ENCODE results near the gene DCST1. TPM values are rescaled to one million over a fixed set of nuclear protein-coding genes. Genes with fewer than 3 reads are reported as not detected.

The DCST1 gene
- total and polyA plus RNA-seq, 2 of the 8 experiments (the other 6 are each of a cell fraction or from before 2014, with no cell fraction given): not detected

- ChIA-PET CTCF (ENCODE audit: partially characterized antibody) (interaction anchor here (0.6 to 32.4 kb wide), 4 partner anchors 22 to 52 kb away, joined by 3 to 907 read pairs (median 178); partner anchors contain the start of genes ADAM15, EFNA3 and EFNA4), POLR2A (ENCODE audit: partially characterized antibody) (interaction anchor here (0.8 to 8.8 kb wide), 2 partner anchors 14 to 17 kb away, joined by 3 to 60 read pairs; partner anchors contain the start of gene ADAM15)
- peaks cover 0 to 2% (median 0%) of the 10 kb centered on the region in 4 experiments; a peak in 2 of 7 replicates for H3K27me3 ChIP-seq (replicated peaks in 1 of 4; ENCODE audit: control insufficient read depth in 3 of 4, extremely low read depth in 1 of 4, insufficient read depth in 3 of 4, low read length in 3 of 4)
- H2BK20ac ChIP-seq (ENCODE audit: low read length): no peak overlapping the region
- no peak overlapping the region for H2BK120ac ChIP-seq (replicated peaks; ENCODE audit: low read depth, low read length)
- no peak overlapping the region for H3K4me3 ChIP-seq (ENCODE audit: extremely low read depth in 1 of 4, insufficient read depth in 2 of 4, low read depth in 3 of 4, low read length in 4 of 4)
- H3K4me1 ChIP-seq (replicated peaks in 1 of 4; ENCODE audit: control insufficient read depth in 3 of 4, insufficient read depth in 4 of 4, low read length in 3 of 4): no peaks in the 10 kb centered on the region
- H3K23ac ChIP-seq (ENCODE audit: insufficient read length): no peak overlapping the region
- no peak for FAIRE-seq
- no peak overlapping the region for H2BK15ac ChIP-seq (ENCODE audit: low read length)
- no peak overlapping the region for H3K4me2 ChIP-seq (ENCODE audit: insufficient read depth in 1 of 2, low read depth in 2 of 2, low read length in 2 of 2)
- no peak overlapping the region for H3K14ac ChIP-seq (ENCODE audit: insufficient read length)
- H4K20me1 ChIP-seq (replicated peaks in 1 of 2; ENCODE audit: control insufficient read depth in 1 of 2, insufficient read depth in 2 of 2, low read length in 2 of 2): no peaks in the 10 kb centered on the region
- H2BK5ac ChIP-seq (ENCODE audit: low read depth, low read length): no peak overlapping the region
- no peak overlapping the region for H3K18ac ChIP-seq (ENCODE audit: extremely low read depth, low read length)
- no peaks in the 10 kb centered on the region for H3K23me2 ChIP-seq (ENCODE audit: low read depth, low read length)
- H2AFZ ChIP-seq (ENCODE audit: low read length): no peak overlapping the region
- no peak overlapping the region for H3K4ac ChIP-seq (replicated peaks; ENCODE audit: insufficient read length, low read depth, low read length)
- H3K79me1 ChIP-seq (ENCODE audit: low read depth, low read length): no peaks in the 10 kb centered on the region
- no peak overlapping the region for H2AK5ac ChIP-seq (ENCODE audit: low read depth, low read length)
- H3K9ac ChIP-seq (replicated peaks in 1 of 4; ENCODE audit: extremely low read depth in 1 of 4, low read depth in 3 of 4, low read length in 3 of 4): no peak overlapping the region
- no peak overlapping the region for H4K5ac ChIP-seq (ENCODE audit: insufficient read length, low read depth, low read length)
- no peak overlapping the region for H3K56ac ChIP-seq (replicated peaks; ENCODE audit: insufficient read length, low read depth, low read length)
- H3K27ac ChIP-seq (ENCODE audit: low read depth, low read length): no peak overlapping the region
- no peak for DNase-seq (ENCODE audit: low read depth in 1 of 2, low spot score in 2 of 2)
- H3K79me2 ChIP-seq (ENCODE audit: control insufficient read depth in 1 of 2, insufficient read depth in 2 of 2, low read length in 2 of 2): no peaks in the 10 kb centered on the region
- 89% methylated on average over 3 of the region's 3 CpGs; no CpG with 5 or more reads in 1 of the 2 experiments for WGBS, 2 experiments (ENCODE audit: extremely low coverage in 1 of 2, insufficient coverage in 1 of 2, insufficient read length in 1 of 2, insufficient replicate concordance in 2 of 2, low coverage in 1 of 2, low lambda C conversion rate in 2 of 2, missing lambda C conversion rate in 1 of 2)
- no peak overlapping the region for H2BK12ac ChIP-seq (ENCODE audit: low read depth, low read length)
- H4K91ac ChIP-seq (replicated peaks; ENCODE audit: insufficient read length, low read length): no peak overlapping the region
- no peaks in the 10 kb centered on the region for H3K9me3 ChIP-seq (ENCODE audit: insufficient read depth in 2 of 2, low read depth in 1 of 2, low read length in 1 of 2)
- no peaks in the 10 kb centered on the region for H3K36me3 ChIP-seq (ENCODE audit: control insufficient read depth in 2 of 4, insufficient read depth in 4 of 4, low read length in 3 of 4)
- H4K8ac ChIP-seq (ENCODE audit: extremely low read depth, insufficient read depth, low read length): no peak overlapping the region
- TF ChIP-seq SUZ12 (IDR thresholded peaks at IDR 0.05; ENCODE audit: low read length): no peak
- TF ChIP-seq TCF12 (IDR thresholded peaks at IDR 0.05; ENCODE audit: low read depth, low read length): no peak
- no peak for TF ChIP-seq CBX5 (IDR thresholded peaks at IDR 0.05; ENCODE audit: low read depth, low read length)
- TF ChIP-seq CREB1 (IDR thresholded peaks at IDR 0.05): no peak
- no peak for TF ChIP-seq TBP (IDR thresholded peaks at IDR 0.05; ENCODE audit: low read depth, low read length)
- TF ChIP-seq RNF2 (IDR thresholded peaks at IDR 0.05; ENCODE audit: borderline replicate concordance, low read depth, low read length, missing control alignments, poor library complexity, severe bottlenecking): no peak
- no peak for TF ChIP-seq RXRA (IDR thresholded peaks at IDR 0.05; ENCODE audit: insufficient read depth, low read depth, low read length)
- TF ChIP-seq KDM4A (IDR thresholded peaks at IDR 0.05; ENCODE audit: low read depth, low read length, severe bottlenecking): no peak
- no peak for TF ChIP-seq PHF8 (conservative IDR thresholded peaks at IDR 0.05; ENCODE audit: low read depth, low read length)
- TF ChIP-seq ZNF274 (IDR thresholded peaks at IDR 0.05; ENCODE audit: borderline replicate concordance, extremely low read depth, low read length): no peak
- TF ChIP-seq SP2 (IDR thresholded peaks at IDR 0.05; ENCODE audit: low read length): no peak
- no peak for TF ChIP-seq YY1 (IDR thresholded peaks at IDR 0.05; ENCODE audit: low read depth, low read length)
- TF ChIP-seq EGR1 (IDR thresholded peaks at IDR 0.05; ENCODE audit: borderline replicate concordance, low read depth, low read length): no peak
- no peak for TF ChIP-seq SRF (IDR thresholded peaks at IDR 0.05; ENCODE audit: low read depth, low read length)
- TF ChIP-seq NRF1 (IDR thresholded peaks at IDR 0.05; ENCODE audit: low read depth, low read length): no peak
These were observed 3.4 kb downstream of the DCST1 start for GRCh38 chr1:155037043-155037442.
